ENCODE measurements around the gene COL8A2. TPM values are rescaled to one million over a fixed set of nuclear protein-coding genes. Genes with fewer than 3 reads are reported as not detected.

Gene COL8A2
- total and polyA plus RNA-seq, 3 donors from 2014 or later, result 1.3 to 4.2 (median 2.0) TPM

DNA sequence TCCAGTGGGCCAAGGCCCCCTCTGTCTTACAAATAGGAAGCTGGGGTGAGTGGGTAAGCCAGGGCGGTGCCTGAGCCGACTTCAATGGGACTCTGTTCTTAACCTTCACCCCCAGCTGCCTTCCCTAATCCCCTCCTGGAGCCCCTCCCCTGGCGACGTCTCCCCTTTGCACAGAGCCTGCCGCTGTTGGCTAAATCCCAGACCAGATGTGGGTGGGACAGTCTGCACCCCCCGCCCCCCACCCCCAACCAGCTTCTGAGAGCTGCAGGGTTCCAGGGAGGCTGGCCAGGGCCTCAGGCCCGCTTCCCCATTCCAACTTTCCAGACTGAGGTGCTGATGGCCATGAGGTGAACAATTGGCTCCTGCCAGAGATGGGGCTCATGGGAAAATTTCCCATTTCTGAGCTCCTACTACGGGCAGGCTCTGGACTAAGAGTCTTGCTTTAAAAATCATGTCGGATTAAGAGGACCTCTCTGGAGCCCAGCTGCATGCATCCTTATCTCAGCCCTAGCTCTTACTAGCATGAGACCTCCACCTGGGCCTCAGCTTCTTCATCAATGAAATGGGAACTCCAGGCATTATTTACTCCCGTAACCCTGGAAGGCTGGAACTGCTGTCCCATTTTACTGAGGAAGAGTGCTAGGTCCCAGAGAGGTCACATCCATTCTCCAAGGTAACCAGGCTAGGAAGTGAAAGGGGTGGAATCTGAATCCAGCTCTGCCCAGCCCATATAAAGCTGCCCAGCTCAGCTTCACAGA lies 6.4 kb downstream of the COL8A2 start:
- no peak for TF ChIP-seq POLR2A (IDR thresholded peaks at IDR 0.05)
- TF ChIP-seq, protein P1, sequence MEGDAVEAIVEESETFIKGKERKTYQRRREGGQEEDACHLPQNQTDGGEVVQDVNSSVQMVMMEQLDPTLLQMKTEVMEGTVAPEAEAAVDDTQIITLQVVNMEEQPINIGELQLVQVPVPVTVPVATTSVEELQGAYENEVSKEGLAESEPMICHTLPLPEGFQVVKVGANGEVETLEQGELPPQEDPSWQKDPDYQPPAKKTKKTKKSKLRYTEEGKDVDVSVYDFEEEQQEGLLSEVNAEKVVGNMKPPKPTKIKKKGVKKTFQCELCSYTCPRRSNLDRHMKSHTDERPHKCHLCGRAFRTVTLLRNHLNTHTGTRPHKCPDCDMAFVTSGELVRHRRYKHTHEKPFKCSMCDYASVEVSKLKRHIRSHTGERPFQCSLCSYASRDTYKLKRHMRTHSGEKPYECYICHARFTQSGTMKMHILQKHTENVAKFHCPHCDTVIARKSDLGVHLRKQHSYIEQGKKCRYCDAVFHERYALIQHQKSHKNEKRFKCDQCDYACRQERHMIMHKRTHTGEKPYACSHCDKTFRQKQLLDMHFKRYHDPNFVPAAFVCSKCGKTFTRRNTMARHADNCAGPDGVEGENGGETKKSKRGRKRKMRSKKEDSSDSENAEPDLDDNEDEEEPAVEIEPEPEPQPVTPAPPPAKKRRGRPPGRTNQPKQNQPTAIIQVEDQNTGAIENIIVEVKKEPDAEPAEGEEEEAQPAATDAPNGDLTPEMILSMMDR (IDR thresholded peaks at IDR 0.05), result no peak
- peaks cover 10% of the 10 kb centered on the region for H3K4me1 ChIP-seq
- H3K36me3 ChIP-seq (ENCODE audit: low read depth, missing control alignments), result no peaks in the 10 kb centered on the region
- no peaks in the 10 kb centered on the region for H3K27me3 ChIP-seq
- 68 to 73% methylated on average over 10 of the region's 10 CpGs for WGBS, 2 donors
- no peak overlapping the region for H3K4me3 ChIP-seq
- H3K27ac ChIP-seq, result no peak overlapping the region
- intact Hi-C loops (cut with DNase I; ENCODE audit: low total_unique reads), result no loop called here
- H3K9me3 ChIP-seq, result no peaks in the 10 kb centered on the region
- no peak for DNase-seq

GRCh38 chr1:36116901-36117300 lies 8.1 kb downstream of the COL8A2 start:
- Histone ChIP-seq H3K36me3 (ENCODE audit: low read depth, missing control alignments) (no peaks in the 10 kb centered on the region), H3K27ac (no peak overlapping the region), H3K4me1 (peaks cover 10% of the 10 kb centered on the region), H3K9me3 (no peaks in the 10 kb centered on the region), H3K27me3 (no peaks in the 10 kb centered on the region), H3K4me3 (no peak overlapping the region)
- 48 to 84% methylated on average over 2 to 5 of the region's 5 CpGs for WGBS, 2 donors
- no peak for DNase-seq
- TF ChIP-seq, protein P1 (IDR thresholded peaks at IDR 0.05), result no peak
- no peak for TF ChIP-seq POLR2A (IDR thresholded peaks at IDR 0.05)
- intact Hi-C loops (cut with DNase I; ENCODE audit: low total_unique reads), result no loop called here

DNA sequence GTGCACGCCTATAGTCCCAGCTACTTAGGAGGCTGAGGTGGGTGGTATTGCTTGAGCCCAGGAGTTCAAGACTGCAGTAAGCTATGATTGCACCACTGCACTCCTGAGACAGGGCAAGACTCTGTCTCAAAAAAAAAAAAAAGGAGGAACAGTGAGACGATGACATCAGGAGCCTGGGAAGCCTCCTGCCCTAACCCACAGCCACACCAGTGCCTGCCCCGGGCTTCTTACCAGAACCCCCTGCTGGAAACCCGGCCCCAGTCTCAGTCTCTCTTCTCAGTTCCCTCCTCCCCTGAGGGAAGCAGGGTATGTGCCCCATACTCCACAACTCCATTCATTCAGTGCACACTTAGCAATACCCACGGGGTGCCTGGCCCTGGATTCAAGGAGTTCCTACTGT lies 9.1 kb downstream of the COL8A2 start:
- 77 to 87% methylated on average over 5 of the region's 5 CpGs for WGBS, 2 donors
- no peaks in the 10 kb centered on the region for H3K9me3 ChIP-seq
- peaks cover 10% of the 10 kb centered on the region for H3K4me1 ChIP-seq
- no peaks in the 10 kb centered on the region for H3K36me3 ChIP-seq (ENCODE audit: low read depth, missing control alignments)
- H3K27me3 ChIP-seq, result no peaks in the 10 kb centered on the region
- TF ChIP-seq, protein P1 (IDR thresholded peaks at IDR 0.05), result no peak
- no peak for TF ChIP-seq POLR2A (IDR thresholded peaks at IDR 0.05)
- intact Hi-C loops (cut with DNase I; ENCODE audit: low total_unique reads), result no loop called here
- no peak overlapping the region for H3K27ac ChIP-seq
- no peak overlapping the region for H3K4me3 ChIP-seq
- DNase-seq, result no peak

DNA sequence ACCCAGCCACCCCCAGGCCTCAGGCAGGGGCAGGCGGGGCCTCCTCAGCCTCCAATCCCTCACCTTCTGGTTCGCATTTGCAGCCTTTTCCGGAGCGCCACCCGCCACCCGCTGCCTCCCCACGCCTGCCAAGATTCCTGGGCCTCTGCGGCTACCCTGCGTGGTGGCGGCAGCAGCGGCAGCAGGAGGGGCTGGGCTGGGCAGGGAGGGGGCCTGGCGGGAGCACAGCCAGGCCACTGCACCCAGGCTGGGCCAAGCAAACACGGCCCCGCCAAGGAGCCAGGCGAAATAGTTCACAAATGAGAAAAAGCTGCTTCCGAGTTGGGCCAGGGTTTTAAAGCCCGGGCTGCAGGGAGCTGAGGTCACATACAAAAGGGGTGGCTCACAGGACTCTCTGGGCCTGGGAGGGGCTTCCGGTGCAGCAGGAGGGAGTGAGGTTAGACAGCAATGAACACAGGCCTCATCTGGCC lies 9.8 kb downstream of the COL8A2 start:
- intact Hi-C loops (cut with DNase I; ENCODE audit: low total_unique reads), result no loop called here
- Histone ChIP-seq H3K27ac (no peak overlapping the region), H3K27me3 (no peaks in the 10 kb centered on the region), H3K36me3 (ENCODE audit: low read depth, missing control alignments) (no peaks in the 10 kb centered on the region), H3K9me3 (no peaks in the 10 kb centered on the region), H3K4me3 (no peak overlapping the region), H3K4me1 (peaks cover 10% of the 10 kb centered on the region)
- DNase-seq, result no peak
- 64 to 74% methylated on average over 16 to 18 of the region's 18 CpGs for WGBS, 2 donors
- TF ChIP-seq, protein P1 (IDR thresholded peaks at IDR 0.05), result no peak
- no peak for TF ChIP-seq POLR2A (IDR thresholded peaks at IDR 0.05)

- no peak for DNase-seq
- Histone ChIP-seq H3K27ac (no peak overlapping the region), H3K36me3 (ENCODE audit: low read depth, missing control alignments) (no peaks in the 10 kb centered on the region), H3K27me3 (no peaks in the 10 kb centered on the region), H3K4me1 (peaks cover 3% of the 10 kb centered on the region), H3K4me3 (no peak overlapping the region), H3K9me3 (no peaks in the 10 kb centered on the region)
- TF ChIP-seq, protein P1 (IDR thresholded peaks at IDR 0.05), result no peak
- WGBS, 2 donors, result 65 to 72% methylated on average over 5 of the region's 5 CpGs
- intact Hi-C loops (cut with DNase I; ENCODE audit: low total_unique reads), result no loop called here
These were observed 10.7 kb downstream of the COL8A2 start for GRCh38 chr1:36114371-36114770.

Measured in testis (tissue), 3 donors.